H1 (cell line): ENCODE data around the gene CEBPZ. TPM values are rescaled to one million over a fixed set of nuclear protein-coding genes. Genes with fewer than 3 reads are reported as not detected.

ENCODE experiments used
- CTCF ChIA-PET: fragments of 300-600 bp; sonication (Branson Sonifier 250); formaldehyde crosslinking; loops from one replicate; lab custom pipeline; 2021; ENCODE audit not compliant: partially characterized antibody; lab: Charles Lee
- POLR2A ChIA-PET: fragments of 300-600 bp; sonication (Branson Sonifier 250); formaldehyde crosslinking; loops from one replicate; lab custom pipeline; 2021; ENCODE audit warnings: inconsistent platforms; ENCODE audit not compliant: partially characterized antibody; lab: Charles Lee
- DNase-seq, 2 experiments: peaks; one replicate each; pipeline versions ENCODE4 v3.0.0 to v3.0.0-alpha.2; 2010 to 2022; ENCODE audit warnings: low spot score in 2 of 2, low read depth in 1 of 2, mixed read lengths in 1 of 2
- FAIRE-seq: peaks from 2 replicates; lab custom pipeline; 2011; peaks lifted over from hg19 to GRCh38; lab: Jason Lieb, UNC
- H2AFZ ChIP-seq: 2 replicates; pipeline ENCODE4 v1.8.1; 2012; ENCODE audit warnings: low read length, inconsistent platforms
- H2AK5ac ChIP-seq: 2 replicates; pipeline ENCODE4 v1.6.1; 2013; ENCODE audit warnings: low read depth, low read length
- H2BK120ac ChIP-seq: replicated peaks from 2 replicates; pipeline ENCODE3; 2013; ENCODE audit warnings: low read depth, low read length, inconsistent platforms
- H2BK12ac ChIP-seq: 2 replicates; pipeline ENCODE4 v1.6.1; 2013; ENCODE audit warnings: low read depth, low read length
- H2BK15ac ChIP-seq: 2 replicates; pipeline ENCODE4 v1.6.1; 2013; ENCODE audit warnings: low read length
- H2BK20ac ChIP-seq: 2 replicates; pipeline ENCODE4 v1.6.1; 2013; ENCODE audit warnings: low read length
- H2BK5ac ChIP-seq: 2 replicates; pipeline ENCODE4 v1.6.1; 2013; ENCODE audit warnings: low read depth, low read length
- H3K14ac ChIP-seq: 2 replicates; pipeline ENCODE4 v1.6.1; 2013; ENCODE audit warnings: inconsistent platforms; ENCODE audit not compliant: insufficient read length
- H3K18ac ChIP-seq: 2 replicates; pipeline ENCODE4 v1.6.1; 2013; ENCODE audit warnings: low read length; ENCODE audit errors: extremely low read depth
- H3K23ac ChIP-seq: 2 replicates; pipeline ENCODE4 v1.6.1; 2013; ENCODE audit warnings: inconsistent platforms; ENCODE audit not compliant: insufficient read length
- H3K23me2 ChIP-seq: 2 replicates; pipeline ENCODE4 v1.6.1; 2013; ENCODE audit warnings: low read depth, low read length
- H3K27ac ChIP-seq: 2 replicates; pipeline ENCODE4 v1.6.1; 2011; ENCODE audit warnings: low read depth, low read length, inconsistent platforms
- H3K27me3 ChIP-seq, 4 experiments: replicated peaks in 1 of 4; 1 replicate in 1 of 4; 2 replicates in 3 of 4; pipeline versions ENCODE4 v1.6.1 to v1.8.1; 2011 to 2013; ENCODE audit warnings: low read length in 3 of 4, mild to moderate bottlenecking in 3 of 4, inconsistent platforms in 2 of 4, mixed read lengths in 2 of 4, moderate library complexity in 1 of 4; ENCODE audit not compliant: control insufficient read depth in 3 of 4, insufficient read depth in 3 of 4; ENCODE audit errors: extremely low read depth in 1 of 4
- H3K36me3 ChIP-seq, 4 experiments: 2 replicates each; pipeline versions ENCODE4 v1.6.1 to v1.8.1; 2011 to 2013; ENCODE audit warnings: mild to moderate bottlenecking in 4 of 4, low read length in 3 of 4, moderate library complexity in 2 of 4, control low read depth in 1 of 4, inconsistent platforms in 1 of 4; ENCODE audit not compliant: insufficient read depth in 4 of 4, control insufficient read depth in 2 of 4
- H3K4ac ChIP-seq: replicated peaks from 2 replicates; pipeline ENCODE3; 2013; ENCODE audit warnings: low read length, low read depth, mixed read lengths, inconsistent platforms; ENCODE audit not compliant: insufficient read length
- H3K4me1 ChIP-seq, 4 experiments: replicated peaks in 1 of 4; 1 replicate in 1 of 4; 2 replicates in 3 of 4; pipeline versions ENCODE4 v1.6.1 to v1.8.1; 2011 to 2013; ENCODE audit warnings: low read length in 3 of 4, inconsistent platforms in 2 of 4, mixed read lengths in 1 of 4; ENCODE audit not compliant: insufficient read depth in 4 of 4, control insufficient read depth in 3 of 4
- H3K4me2 ChIP-seq, 2 experiments: 2 replicates each; pipeline versions ENCODE4 v1.6.1 to v1.8.1; 2011 to 2013; ENCODE audit warnings: low read depth in 2 of 2, low read length in 2 of 2, control low read depth in 1 of 2, inconsistent platforms in 1 of 2, mild to moderate bottlenecking in 1 of 2; ENCODE audit not compliant: insufficient read depth in 1 of 2
- H3K4me3 ChIP-seq, 4 experiments: fragments of 200-600, 300-600 bp in 1 of 4; sonication (generic), shearing (Covaris generic), sonication (Bioruptor Twin) in 1 of 4; 2 replicates each; pipeline versions ENCODE4 v1.5.1 to v1.8.1; 2011 to 2016; ENCODE audit warnings: low read length in 4 of 4, low read depth in 3 of 4, control low read depth in 2 of 4, inconsistent platforms in 2 of 4, mild to moderate bottlenecking in 2 of 4, mixed read lengths in 1 of 4, moderate library complexity in 1 of 4; ENCODE audit not compliant: insufficient read depth in 2 of 4; ENCODE audit errors: extremely low read depth in 1 of 4
- H3K56ac ChIP-seq: replicated peaks from 2 replicates; pipeline ENCODE3; 2013; ENCODE audit warnings: low read depth, mild to moderate bottlenecking, mixed read lengths, low read length, inconsistent platforms; ENCODE audit not compliant: insufficient read length
- H3K79me1 ChIP-seq: 2 replicates; pipeline ENCODE4 v1.6.1; 2013; ENCODE audit warnings: low read depth, low read length, control low read depth
- H3K79me2 ChIP-seq, 2 experiments: 2 replicates each; pipeline versions ENCODE4 v1.6.1 to v1.8.1; 2012 to 2013; ENCODE audit warnings: low read length in 2 of 2, mild to moderate bottlenecking in 2 of 2, inconsistent platforms in 1 of 2; ENCODE audit not compliant: insufficient read depth in 2 of 2, control insufficient read depth in 1 of 2
- H3K9ac ChIP-seq, 4 experiments: replicated peaks in 1 of 4; 1 replicate in 1 of 4; 2 replicates in 3 of 4; pipeline versions ENCODE4 v1.6.1 to v1.8.1; 2011 to 2013; ENCODE audit warnings: low read depth in 3 of 4, low read length in 3 of 4, control low read depth in 2 of 4, mild to moderate bottlenecking in 2 of 4, moderate library complexity in 2 of 4, inconsistent platforms in 1 of 4; ENCODE audit errors: extremely low read depth in 1 of 4
- H3K9me3 ChIP-seq, 2 experiments: 2 replicates each; pipeline versions ENCODE4 v1.6.1 to v1.8.1; 2012 to 2013; ENCODE audit warnings: mild to moderate bottlenecking in 2 of 2, moderate library complexity in 2 of 2, control low read depth in 1 of 2, inconsistent platforms in 1 of 2, low read depth in 1 of 2, low read length in 1 of 2, mixed read lengths in 1 of 2; ENCODE audit not compliant: insufficient read depth in 2 of 2
- H4K20me1 ChIP-seq, 2 experiments: replicated peaks in 1 of 2; 2 replicates each; pipeline versions ENCODE3 to v1.8.1; 2011 to 2013; ENCODE audit warnings: inconsistent platforms in 2 of 2, low read length in 2 of 2, mild to moderate bottlenecking in 1 of 2; ENCODE audit not compliant: insufficient read depth in 2 of 2, control insufficient read depth in 1 of 2
- H4K5ac ChIP-seq: 2 replicates; pipeline ENCODE4 v1.6.1; 2013; ENCODE audit warnings: low read length, low read depth, mixed read lengths, inconsistent platforms; ENCODE audit not compliant: insufficient read length
- H4K8ac ChIP-seq: 2 replicates; pipeline ENCODE4 v1.8.0; 2013; ENCODE audit warnings: mild to moderate bottlenecking, moderate library complexity, low read length, inconsistent platforms; ENCODE audit not compliant: insufficient read depth; ENCODE audit errors: extremely low read depth
- H4K91ac ChIP-seq: replicated peaks from 2 replicates; pipeline ENCODE3; 2013; ENCODE audit warnings: low read length, mixed read lengths, inconsistent platforms; ENCODE audit not compliant: insufficient read length
- ATF3 ChIP-seq: IDR thresholded peaks from 2 replicates; pipeline ENCODE4 v1.6.1; 2011; ENCODE audit warnings: low read depth, mild to moderate bottlenecking, low read length; ENCODE audit not compliant: insufficient read depth
- CBX8 ChIP-seq: fragments of 300-800, 300-1000 bp; sonication (generic); IDR thresholded peaks from 2 replicates; pipeline ENCODE4 v1.7.1; 2016; ENCODE audit warnings: low read depth, low read length, borderline replicate concordance
- CHD1 ChIP-seq: IDR thresholded peaks from 2 replicates; pipeline ENCODE4 v1.6.1; 2012; ENCODE audit warnings: low read depth, low read length, improper control_type of control experiment
- HDAC2 ChIP-seq, 2 experiments: fragments of 300-600 bp in 1 of 2; sonication (generic) in 1 of 2; IDR thresholded peaks; 2 replicates each; pipeline ENCODE4 v1.6.1; 2011 to 2012; ENCODE audit warnings: low read depth in 2 of 2, low read length in 2 of 2, mild to moderate bottlenecking in 2 of 2, moderate library complexity in 2 of 2, borderline replicate concordance in 1 of 2, inconsistent platforms in 1 of 2
- JUN ChIP-seq: IDR thresholded peaks from 2 replicates; pipeline ENCODE4 v1.6.1; 2011; ENCODE audit warnings: low read depth, mild to moderate bottlenecking, improper control_type of control experiment, low read length
- NRF1 ChIP-seq: IDR thresholded peaks from 2 replicates; pipeline ENCODE4 v1.6.1; 2011; ENCODE audit warnings: mild to moderate bottlenecking, low read depth, low read length, improper control_type of control experiment
- RFX5 ChIP-seq: IDR thresholded peaks from 2 replicates; pipeline ENCODE4 v1.6.1; 2011; ENCODE audit warnings: low read depth, low read length, improper control_type of control experiment, borderline replicate concordance
- SAP30 ChIP-seq: fragments of 300-600 bp; sonication (generic); IDR thresholded peaks from 2 replicates; pipeline ENCODE4 v1.7.1; 2012; ENCODE audit warnings: low read length, moderate library complexity, mild to moderate bottlenecking, inconsistent platforms; ENCODE audit not compliant: insufficient read depth, insufficient replicate concordance
- SRF ChIP-seq: IDR thresholded peaks from 2 replicates; pipeline ENCODE4 v1.6.1; 2011; ENCODE audit warnings: mild to moderate bottlenecking, low read depth, low read length, moderate library complexity
- polyA plus RNA-seq, 7 experiments: library from polyadenylated mRNA; depleted of rRNA in 3 of 7; stranded (reverse) in 5 of 7; unstranded in 2 of 7; fragments of >200 nt in 5 of 7; fragments of 200-250 nt in 2 of 7; gene quantifications; 1 replicate in 5 of 7; 2 replicates in 1 of 7; 4 replicates in 1 of 7; pipeline versions ENCODE4 v1.2.1 to v1.2.3, GENCODE V29; 2011 to 2013; ENCODE audit warnings: missing spikeins in 2 of 7, mixed read lengths in 2 of 7
- total RNA-seq: library from RNA; stranded (reverse); fragmentation: NEBNext Ultra II Directional; extraction: Animal tissue kit (Norgen Biotek cat#: 25700); gene quantifications from 2 replicates; pipeline ENCODE4 v1.2.1, GENCODE V29; 2021
- TF ChIP-seq, protein P1 (sequence below), 3 experiments: IDR thresholded peaks; 1 replicate in 2 of 3; 2 replicates in 1 of 3; pipeline versions ENCODE4 v1.5.1 to v1.6.1; 2011; ENCODE audit warnings: low read length in 3 of 3, mild to moderate bottlenecking in 3 of 3, inconsistent platforms in 2 of 3, low read depth in 1 of 3, moderate library complexity in 1 of 3; ENCODE audit not compliant: insufficient read depth in 1 of 3; ENCODE audit errors: control extremely low read depth in 1 of 3

Gene CEBPZ
- total and polyA plus RNA-seq, 2 of the 8 experiments (the other 6 are each of a cell fraction or from before 2014, with no cell fraction given), result 19.1 to 201 TPM

- Histone ChIP-seq H3K4me1 (peaks cover 0 to 3% (median 0%) of the 10 kb centered on the region in 4 experiments; a peak in 1 of 7 replicates), H2BK15ac (no peak overlapping the region), H3K27ac (no peak overlapping the region), H2BK5ac (no peak overlapping the region), H3K56ac (no peak overlapping the region), H3K23me2 (no peaks in the 10 kb centered on the region), H3K4ac (no peak overlapping the region), H3K27me3 (no peaks in the 10 kb centered on the region), H3K18ac (no peak overlapping the region), H2AK5ac (no peak overlapping the region), H3K4me3 (no peak overlapping the region), H3K79me2 (peaks cover 0 to 66% of the 10 kb centered on the region in 2 experiments; a peak in 3 of 4 replicates), H3K79me1 (no peaks in the 10 kb centered on the region), H3K9ac (no peak overlapping the region), H4K91ac (no peak overlapping the region), H3K23ac (no peak overlapping the region), H2BK20ac (no peak overlapping the region), H2BK120ac (no peak overlapping the region), H3K4me2 (no peak overlapping the region), H3K9me3 (peaks cover 0 to 10% of the 10 kb centered on the region in 2 experiments; a peak in 2 of 4 replicates), H2AFZ (no peak overlapping the region), H4K5ac (peak overlapping the region; percentile 52), H2BK12ac (no peak overlapping the region), H3K36me3 (peaks cover 32 to 99% (median 71%) of the 10 kb centered on the region in 4 experiments), H4K20me1 (no peaks in the 10 kb centered on the region), H3K14ac (no peak overlapping the region), H4K8ac (no peak overlapping the region)
- DNase-seq (no peak), FAIRE-seq (no peak)
- ChIA-PET CTCF (interaction anchor here (0.7 to 1.8 kb wide), 4 partner anchors 13 to 44 kb away, joined by 3 to 9 read pairs (median 4); partner anchors contain the start of genes CEBPZ and NDUFAF7), POLR2A (interaction anchor here (1.1 to 2.2 kb wide), 8 partner anchors 9 to 34 kb away, joined by 3 to 10 read pairs (median 4); partner anchors contain the start of gene CEBPZOS)
- TF ChIP-seq RFX5 (no peak), ATF3 (no peak), HDAC2 (IDR thresholded peaks at IDR 0.05; ENCODE audit: borderline replicate concordance in 1 of 2, low read depth in 2 of 2, low read length in 2 of 2) (no peak), SRF (no peak), SAP30 (no peak), CHD1 (no peak), JUN (no peak), NRF1 (no peak), CBX8 (no peak)
- TF ChIP-seq, protein P1, sequence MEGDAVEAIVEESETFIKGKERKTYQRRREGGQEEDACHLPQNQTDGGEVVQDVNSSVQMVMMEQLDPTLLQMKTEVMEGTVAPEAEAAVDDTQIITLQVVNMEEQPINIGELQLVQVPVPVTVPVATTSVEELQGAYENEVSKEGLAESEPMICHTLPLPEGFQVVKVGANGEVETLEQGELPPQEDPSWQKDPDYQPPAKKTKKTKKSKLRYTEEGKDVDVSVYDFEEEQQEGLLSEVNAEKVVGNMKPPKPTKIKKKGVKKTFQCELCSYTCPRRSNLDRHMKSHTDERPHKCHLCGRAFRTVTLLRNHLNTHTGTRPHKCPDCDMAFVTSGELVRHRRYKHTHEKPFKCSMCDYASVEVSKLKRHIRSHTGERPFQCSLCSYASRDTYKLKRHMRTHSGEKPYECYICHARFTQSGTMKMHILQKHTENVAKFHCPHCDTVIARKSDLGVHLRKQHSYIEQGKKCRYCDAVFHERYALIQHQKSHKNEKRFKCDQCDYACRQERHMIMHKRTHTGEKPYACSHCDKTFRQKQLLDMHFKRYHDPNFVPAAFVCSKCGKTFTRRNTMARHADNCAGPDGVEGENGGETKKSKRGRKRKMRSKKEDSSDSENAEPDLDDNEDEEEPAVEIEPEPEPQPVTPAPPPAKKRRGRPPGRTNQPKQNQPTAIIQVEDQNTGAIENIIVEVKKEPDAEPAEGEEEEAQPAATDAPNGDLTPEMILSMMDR (IDR thresholded peaks at IDR 0.05; ENCODE audit: control extremely low read depth in 1 of 3, insufficient read depth in 1 of 3, low read depth in 1 of 3, low read length in 3 of 3), result no peak
Measured at GRCh38 chr2:37211212-37211611, 20.2 kb downstream of the CEBPZ start.
